Activated CD4-positive, alpha-beta T cell treated with anti-CD3 and anti-CD28 coated beads, Interleukin-2, amount 50 U/mL, for 16 hours (primary cell): Measurements from ENCODE around the gene PDE9A.

Experiments used
- DNase-seq: peaks from one replicate; pipeline ENCODE4 v3.0.0-alpha.2; 2020

The PDE9A gene

DNA sequence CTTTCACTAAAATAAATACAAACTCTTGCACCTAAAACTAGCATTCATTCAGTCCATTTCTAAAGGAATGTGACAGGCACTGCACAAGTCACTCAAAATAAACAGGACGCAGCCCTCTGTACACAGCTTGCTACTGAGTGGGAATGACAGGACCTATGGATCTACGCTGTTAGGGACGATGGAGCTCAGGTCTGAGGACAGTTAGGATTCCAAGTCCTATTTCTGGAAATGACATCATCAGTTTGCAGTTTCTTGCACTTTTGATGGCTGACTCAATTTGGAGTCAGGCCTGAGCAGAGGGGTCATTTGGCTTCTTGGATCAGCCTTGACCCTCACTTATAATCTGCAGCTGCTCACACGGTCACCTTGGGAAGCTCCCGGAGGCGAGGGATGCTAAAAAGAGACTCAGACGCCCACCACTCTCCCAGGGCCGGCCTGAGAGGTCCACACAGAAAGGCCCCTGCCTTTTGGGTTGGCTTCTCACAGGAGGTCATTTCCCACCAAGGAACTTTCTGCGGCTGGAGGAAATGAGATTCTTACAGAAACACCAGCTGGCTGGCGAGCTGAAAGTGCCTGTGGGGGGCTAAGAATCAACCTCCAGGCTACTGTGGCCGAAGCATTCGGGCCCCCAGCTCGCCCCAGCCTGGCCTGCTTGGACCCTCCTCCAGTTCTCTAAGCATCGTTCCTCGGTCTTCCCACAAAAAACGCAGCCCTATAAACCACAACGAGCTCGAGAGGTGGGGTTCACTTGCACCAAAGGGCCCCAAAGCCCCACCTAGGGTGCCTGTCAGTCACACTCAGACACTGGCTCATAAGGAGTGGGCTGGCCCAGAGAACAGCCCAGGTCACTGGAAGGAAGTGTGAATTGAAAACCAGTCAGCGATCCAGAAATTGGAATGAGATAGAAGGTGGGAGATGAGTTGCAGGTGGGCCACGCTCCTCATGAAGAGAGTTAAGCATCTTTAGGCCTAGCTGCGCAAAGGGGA, 8.9 kb upstream of the PDE9A start:
- no peak for DNase-seq

DNA sequence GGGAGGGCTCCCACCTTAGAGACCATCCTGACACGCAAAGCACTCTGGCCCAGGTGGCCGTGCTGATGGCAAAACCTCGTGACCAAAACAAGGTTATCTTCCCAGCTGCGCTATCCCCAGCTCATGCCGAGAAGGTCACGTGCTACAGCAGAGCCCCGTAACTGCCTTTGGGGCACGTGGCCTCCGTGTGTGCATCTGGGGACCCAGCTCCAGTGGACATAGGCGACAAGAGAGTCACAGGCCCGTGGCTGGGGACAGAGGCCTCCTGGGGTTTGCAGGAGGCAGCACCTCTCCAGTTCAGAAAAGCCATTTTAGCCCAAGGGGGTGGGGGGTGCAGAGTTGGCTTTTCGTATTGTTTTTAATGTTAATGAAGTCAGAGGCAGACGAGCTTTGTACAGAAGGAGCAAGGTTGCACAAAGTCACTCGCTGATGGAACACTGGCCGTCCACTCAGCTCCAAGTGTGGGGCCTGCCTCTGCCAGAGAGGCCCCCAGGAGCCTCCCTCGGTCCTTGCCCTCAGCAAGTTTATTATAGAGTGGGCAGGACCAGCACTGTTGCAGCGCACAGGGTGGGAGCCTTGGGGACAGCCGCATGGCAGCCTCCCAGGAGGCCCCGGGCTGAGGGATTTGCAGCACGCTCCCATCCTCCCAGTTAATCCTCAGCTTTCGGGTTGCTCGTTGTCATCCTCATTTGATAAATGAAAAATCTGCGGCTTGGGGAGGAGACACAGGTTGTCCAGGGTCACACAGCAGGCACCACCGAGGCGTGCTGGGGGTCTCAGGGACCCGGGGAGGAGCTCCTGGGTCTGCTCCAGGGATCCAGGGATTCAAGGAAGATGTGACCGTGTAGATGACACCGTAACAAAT, 8.0 kb upstream of the PDE9A start:
- DNase-seq, result no peak

DNA sequence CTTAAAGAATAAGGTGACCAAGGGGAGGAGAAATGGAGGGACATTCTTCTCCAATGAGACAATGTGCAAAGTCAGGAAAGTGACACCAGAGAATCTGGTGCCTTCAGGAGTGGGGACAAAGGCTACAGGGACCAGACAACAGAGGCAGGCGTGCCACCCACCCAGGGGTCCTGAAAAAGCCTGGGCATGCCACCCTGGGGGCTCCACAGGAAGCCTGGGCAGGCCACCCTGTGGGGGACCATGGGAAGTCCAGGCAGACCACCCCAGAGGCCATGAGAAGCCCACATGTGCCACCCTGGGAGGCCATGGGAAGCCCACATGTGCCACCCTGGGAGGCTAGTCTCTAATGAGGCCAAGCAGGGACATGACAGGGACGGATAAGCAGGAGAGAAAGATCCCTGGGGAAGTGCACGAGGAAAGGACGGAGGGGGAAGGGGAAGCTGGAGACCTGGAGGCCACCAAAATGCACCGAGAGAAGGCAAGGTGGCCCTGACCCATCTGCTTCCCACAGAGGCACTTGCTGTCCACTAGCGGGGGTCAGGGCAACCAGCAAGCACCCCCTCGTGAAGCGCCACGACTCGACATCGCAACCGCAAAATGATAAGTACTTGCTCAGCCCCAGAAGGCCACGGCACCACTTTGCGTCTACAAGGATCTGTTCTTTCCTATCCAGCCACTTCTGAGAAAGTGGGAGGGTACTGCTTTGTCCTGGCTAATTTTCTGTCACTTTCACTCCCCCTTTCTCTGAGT, 7.2 kb upstream of the PDE9A start:
- no peak for DNase-seq

DNA sequence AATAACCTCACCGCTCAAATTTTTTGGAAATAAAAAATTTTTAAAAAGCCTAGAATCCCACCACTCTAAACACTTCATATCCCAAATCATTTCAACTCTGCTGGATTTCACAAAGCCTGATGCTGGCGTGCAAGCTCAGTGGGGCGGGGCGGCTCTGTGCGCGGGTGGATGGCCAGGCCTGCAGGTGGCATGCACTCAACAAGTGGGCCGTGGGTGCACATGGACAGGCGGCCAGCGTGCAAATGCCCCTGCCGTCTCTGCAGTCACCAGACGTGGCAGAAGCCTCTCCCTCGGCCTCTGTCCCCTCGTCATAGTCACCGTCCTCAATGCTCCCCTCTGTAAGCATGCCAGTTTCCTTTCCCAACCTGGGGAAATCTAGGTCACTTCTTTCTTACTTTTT, 6.6 kb upstream of the PDE9A start:
- DNase-seq, result no peak

DNA sequence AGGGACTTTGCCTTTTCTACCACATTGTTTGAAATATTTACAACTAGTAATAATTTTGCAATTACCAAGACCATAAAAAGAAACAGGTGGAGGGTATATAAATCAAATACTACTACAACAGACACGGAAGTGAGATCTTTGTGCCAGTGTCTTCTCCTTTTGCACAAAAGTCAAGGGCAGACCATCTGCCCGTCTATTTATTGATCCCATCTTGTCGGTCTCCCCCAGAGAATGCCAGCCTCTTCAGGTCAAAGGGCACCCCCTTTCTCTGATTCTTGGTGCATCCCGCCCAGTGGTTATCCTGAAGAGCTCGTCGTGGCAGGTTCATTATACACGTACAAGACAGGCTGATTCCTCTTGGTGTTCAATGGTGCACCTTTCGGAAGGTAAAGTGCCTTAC, 4.8 kb upstream of the PDE9A start:
- DNase-seq, result no peak

DNA sequence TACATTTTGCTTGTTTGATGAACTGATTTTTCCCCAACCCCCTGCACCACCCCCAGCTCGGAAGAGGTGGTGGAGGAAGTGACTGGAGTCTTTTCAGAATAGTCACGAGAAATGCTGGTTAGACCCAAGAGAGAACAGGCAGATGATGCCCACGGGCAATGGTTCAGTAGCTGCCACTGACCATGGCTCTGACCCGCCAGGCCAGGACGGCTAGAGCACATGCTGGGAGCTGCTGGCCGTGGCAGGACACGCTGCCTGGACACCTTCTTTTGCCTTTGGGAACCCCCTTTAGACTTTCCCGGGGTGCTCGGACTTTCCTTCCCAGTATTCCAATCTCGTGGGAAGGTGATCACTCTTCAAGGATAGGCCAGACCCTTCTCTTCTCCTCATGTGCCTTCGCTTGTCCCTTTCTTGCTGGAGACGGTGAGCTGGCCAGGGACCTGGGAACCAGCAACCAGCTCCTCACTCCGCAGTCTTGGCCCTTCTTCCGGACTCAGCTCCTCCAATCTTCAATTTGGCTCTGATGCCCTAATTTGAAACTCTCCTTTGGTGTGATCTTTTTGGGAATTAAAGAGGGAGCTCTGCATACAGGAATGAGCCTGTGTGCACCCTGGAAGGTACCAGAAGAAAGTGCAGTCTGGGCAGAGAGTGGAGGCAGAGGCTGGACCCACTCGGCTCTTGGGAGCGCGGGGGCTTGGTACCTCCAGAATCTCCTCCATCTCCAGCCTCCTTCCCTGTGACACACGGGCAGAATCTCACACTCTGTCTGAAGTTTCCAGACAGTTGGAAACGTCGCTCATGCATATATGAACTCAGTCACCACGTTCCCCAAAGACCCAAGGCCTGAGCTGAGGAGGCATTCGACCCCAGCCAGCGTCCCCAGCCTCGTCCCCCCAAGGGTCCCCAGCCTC, 4.0 kb upstream of the PDE9A start:
- DNase-seq, result no peak

DNA sequence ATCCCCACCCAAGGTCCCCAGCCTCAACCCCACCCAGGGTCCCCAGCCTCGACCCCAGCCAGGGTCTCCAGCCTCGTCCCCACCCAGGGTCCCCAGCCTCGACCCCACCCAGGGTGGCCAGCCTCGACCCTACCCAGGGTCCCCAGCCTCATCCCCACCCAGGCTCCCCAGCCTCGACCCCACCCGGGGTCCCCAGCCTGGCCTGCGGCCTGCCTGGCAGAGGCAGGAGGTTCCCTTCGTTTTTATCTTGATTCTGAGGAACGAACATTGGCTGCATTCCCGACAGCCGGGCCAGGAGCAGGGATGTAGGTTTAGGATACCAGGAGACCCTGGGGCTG, 3.4 kb upstream of the PDE9A start:
- DNase-seq, result no peak

DNA sequence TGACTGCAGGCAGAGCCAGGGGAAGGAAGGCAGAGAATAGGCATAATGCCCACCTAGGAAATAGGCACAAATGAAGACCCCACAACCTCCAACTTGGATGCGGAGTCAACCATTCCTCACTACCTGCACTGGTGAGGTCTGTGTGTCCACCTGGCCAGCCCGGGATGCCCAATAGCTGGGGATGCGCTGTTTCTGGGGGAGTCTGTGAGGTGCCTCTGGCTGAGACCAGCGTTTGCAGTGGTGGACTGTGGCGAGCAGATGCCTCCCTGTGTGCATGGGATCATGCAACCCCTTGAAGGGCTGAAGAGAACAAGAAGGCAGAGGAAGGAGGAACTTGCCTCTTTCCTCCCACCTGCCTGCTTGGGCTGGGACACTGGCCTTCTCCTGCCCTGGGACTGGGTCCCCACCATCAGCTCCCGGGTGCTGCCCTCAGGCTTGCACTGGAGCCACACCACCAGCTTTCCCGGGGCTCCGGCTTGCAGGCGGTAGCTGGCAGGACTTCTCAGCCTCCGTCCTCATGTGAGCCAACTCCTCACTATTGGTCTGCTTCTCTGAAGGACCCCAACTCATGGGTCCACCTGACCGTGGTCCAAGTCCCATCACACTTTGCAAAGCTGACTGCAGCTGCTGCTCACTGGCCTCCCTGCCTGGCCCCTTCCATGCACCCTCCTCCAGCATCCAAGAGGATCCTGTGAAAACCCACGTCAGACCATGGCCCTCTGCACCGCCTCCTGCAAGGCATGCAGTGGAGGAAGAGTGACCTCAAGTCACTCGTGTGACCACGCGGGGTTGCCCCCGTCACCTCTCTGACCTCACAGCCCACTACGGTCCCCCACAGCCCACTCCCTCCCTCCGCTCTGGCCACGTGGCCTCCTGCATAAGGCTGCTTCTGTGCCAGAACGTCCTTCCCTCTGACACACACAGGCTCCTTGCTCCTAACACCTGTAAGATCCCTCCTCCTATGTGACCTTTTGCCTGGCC, 2.7 kb upstream of the PDE9A start:
- DNase-seq, result no peak

DNA sequence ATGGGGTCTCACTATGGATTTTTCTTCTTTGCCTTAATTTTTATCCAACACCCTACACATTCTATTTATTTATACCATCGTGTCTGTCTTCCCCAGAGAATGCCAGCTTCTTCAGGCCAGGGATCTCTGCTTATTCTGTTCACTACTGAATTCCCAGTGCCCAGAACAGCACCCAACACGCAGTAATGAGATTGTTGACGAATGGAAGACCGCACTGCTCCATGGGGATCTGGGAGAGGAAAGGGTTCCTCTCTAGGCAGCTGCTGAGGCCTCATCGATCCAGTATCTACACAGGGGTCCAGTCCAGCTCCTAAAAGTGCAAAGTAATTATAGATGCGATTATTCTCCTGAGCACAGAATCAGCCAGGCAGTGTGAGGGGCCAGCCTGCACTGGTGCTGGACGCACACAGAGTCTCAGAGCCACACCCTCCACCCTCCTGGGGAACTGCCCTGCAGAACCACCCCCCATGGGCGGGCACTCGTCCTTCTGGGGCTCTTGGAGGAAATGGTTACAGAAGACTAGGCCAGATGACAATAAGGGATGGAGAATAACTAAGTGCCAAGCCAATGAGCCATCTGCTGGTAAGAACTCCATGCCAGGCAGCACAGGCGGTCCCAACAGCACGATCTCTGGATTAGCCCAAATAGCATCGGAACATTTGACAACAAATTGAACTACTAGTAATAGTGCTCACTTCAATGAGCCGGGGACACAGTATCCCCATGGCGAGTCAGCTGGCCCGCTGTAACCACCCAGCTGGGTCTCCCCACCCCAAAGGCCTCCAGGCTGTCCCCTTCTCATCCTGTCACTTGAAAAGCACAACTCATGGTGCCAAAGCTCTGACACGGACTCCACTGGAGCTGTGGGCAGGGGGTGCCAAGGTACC, 1.7 kb upstream of the PDE9A start:
- no peak for DNase-seq

DNA sequence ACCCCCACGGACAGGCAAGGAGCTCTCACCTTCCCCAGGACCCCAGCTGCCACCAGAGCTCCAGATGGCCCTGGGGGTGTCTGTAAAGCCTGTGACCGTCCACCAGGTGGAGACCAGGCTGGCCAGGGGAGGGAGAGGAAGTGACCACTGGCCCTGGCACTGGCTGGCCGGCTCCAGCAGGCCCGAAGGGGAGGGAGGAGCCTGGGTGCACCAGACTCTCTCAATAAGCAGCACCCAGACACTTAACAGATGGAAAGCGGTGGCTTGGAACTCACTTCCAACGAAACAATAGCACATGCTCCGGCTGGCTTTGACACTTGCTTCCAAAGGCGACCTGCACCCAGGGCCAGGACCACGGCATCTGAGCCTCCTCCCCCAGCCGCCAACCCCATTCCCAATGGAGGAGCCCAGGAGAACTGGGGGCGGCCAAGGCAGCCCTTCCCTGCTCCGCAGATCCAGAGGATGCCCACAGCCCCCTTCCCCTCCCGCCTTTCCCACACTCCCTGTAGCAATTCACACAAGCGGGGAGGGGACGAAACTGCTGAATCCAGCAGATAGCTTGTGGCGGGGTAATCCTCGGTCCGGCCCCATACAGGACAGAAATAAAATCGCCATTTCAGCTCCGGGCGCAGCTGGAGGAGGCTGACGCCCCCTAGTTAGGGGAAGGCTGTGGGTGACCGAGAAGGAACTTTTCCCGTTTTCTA, 742 bp upstream of the PDE9A start:
- no peak for DNase-seq

DNA sequence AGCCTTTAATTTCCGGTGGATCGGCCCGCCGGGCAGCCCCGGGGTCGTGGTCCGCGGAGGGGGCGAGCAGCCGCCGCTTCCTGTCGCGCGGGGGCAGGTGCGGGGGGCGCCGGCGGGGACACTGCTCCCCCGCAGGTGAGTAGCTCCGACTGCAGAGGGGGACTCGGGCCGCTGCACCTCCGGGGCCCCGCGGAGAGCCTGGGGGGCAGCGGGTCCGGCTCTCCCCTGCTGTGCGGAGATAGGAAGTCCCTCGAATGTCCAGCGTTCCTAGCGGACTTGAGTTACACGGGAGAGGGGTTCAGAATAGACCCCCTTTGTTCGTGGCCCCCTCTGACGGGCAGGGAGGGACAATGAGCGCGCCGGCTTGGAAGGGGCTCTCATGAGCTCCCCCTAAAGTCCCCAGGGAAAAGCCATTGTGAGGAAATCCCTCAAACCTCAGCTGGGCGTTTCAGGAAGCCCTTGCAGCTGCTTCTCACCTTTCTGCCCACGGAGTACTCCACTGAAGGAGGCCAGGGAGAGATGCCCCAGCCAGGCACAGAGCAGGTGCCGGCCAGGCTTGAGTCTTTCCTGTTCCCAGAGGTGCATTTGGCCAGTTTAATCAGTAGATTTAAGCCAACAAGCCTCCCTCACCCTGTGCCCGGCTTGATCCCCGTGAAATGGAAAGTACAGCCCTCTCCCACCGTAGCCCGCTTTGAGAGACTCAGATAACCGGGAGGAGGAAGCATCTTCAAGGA, 925 bp downstream of the PDE9A start:
- DNase-seq, result no peak

DNA sequence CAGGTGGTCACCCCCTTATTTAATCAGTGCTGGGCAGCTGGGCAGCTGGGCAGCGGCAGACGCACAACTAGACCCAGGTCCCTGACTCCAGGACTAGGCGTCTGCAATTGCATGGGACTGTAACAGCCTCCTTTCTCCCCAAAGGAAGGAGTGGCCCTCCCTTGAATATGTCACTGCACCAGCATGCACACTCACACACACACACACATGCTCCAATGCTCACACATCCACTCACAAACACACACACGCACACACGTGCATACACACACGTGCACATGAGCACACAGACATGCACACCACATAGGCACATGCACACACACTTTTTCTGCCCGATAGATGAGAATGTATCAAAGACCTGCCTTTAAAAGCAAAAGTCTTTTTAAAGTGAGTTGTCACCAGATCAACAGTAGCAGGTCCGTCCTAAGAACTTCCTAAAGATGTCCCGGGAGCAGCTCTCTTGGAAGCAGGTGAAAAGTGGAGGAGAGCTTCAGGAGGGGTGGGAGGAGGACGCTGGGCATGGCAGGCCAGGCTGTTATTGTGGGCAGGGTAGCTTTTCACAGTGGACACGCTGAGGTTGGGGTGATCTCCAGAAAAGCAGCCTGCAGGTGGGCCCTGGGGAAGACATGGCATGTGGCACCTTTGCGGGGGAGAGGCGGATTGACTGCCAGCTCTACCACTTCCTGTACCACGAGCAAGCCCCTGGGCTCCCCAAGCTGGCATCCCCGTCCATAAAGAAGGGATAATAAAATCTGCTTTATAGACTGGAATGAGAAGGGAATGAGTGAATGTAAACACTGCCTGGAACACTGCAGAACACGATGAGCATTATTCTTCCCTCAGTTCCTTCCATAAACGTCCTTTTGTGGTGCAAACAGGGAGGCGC, 1.7 kb downstream of the PDE9A start:
- no peak for DNase-seq

DNA sequence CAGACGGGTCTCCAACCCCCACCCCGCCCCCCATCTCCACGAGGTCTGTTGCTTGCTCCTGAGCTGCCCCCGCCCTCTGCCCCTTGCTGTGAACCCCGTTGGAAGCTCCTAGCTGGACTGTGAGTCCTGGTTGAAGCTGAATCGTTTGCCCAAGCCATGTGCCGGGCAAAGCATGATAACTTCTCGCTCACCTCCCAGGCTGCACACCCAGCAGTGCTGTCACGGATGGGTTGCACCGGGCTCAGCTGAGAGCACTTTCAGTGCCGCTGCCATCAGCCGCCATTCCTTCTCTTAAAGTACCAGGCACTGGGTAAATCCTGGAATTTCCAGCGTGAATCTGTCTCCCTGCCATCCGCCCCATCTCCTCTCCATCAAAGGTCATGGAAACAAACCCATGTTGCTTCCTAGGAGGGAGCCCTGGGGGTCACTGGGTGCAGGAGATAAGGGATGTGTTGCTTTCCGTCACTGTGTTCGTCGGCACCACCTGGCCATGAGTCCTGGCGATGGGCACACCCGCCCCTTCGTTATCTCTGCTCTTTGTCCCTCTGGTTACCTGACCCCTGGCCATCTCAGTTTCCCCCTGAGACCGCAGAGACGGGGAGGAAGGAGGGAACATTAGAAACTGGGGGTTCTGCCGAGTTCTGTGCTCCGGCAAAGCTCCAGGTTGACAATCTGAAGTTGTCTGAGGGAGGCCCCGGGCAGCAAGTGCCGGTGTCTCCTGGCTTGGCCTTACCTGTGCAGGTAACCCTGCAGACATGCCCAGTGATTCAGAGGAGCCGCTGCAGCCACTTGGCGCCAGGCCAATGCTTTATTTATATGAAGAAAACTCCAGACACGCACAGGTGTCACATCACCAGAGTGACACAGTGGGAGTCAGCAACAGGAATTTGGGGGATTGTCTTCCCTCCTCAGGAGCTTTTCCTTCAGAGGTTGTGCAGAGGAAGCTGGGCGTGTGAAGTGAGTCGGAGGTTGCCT, 2.7 kb downstream of the PDE9A start:
- no peak for DNase-seq

DNA sequence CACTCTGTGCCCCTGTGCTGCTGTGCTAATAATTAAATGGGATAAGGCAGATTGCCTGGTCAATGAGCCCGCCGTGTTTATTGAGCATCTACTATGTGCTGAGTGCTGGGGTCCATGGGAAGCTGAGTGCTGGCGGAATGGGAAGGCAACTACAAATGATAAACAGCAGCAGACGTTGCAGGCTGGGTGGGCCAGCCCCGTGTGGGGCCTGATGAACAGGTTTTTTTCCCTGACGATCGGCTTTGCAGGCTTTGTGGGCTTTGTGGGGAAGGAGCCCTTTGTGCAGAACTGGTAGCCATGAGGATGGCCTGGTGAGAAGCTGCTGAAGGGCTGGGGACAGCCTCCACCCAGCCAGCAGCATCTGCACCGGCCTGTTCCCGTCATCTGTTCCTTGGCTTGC, 3.5 kb downstream of the PDE9A start:
- DNase-seq, result no peak

DNA sequence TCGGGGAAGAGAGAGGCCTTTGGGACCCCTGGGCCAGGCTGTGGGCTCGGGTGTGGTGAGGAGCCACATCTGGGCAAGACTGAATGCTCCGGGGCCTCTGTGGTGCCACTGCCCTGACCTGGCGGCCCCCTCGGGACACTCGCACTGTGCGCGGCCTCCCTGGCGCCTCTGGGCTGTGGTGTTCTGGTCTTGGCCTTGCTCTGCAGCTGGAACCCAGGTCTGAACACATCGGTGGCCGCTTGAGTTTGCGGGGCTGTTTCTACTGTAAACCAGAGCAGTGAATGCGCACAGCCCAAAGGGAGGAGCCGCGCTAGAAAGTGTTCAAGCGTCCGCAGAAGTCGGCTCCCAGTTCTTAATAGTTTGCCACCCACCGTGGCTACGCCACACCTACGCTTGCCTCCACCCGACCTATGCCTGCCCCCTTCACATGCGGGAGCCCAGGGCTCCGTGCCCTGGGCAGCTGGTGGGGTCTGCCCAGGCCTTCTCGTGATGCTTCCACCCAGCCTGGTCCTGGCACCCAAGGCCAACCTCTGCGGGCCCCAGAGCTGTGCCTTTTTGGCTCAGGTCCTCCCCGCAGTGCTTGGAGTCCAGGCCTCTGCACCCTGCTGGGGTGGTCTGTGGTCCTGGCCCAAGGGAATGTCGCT, 4.4 kb downstream of the PDE9A start:
- DNase-seq, result no peak
